NCI-H524 treated with DMSO at 0.1 percent for 48 hours (cell line): ENCODE measurements around the gene CD160.
"Not testable (repeated sequence)": the region's sequence is repeated elsewhere in the genome, so short reads cannot be mapped to it uniquely, and the experiment has no call there.

Experiments used
- DNase-seq: peaks from one replicate; lab custom pipeline; 2025; lab: John Stamatoyannopoulos, UW

CD160 gene

DNA sequence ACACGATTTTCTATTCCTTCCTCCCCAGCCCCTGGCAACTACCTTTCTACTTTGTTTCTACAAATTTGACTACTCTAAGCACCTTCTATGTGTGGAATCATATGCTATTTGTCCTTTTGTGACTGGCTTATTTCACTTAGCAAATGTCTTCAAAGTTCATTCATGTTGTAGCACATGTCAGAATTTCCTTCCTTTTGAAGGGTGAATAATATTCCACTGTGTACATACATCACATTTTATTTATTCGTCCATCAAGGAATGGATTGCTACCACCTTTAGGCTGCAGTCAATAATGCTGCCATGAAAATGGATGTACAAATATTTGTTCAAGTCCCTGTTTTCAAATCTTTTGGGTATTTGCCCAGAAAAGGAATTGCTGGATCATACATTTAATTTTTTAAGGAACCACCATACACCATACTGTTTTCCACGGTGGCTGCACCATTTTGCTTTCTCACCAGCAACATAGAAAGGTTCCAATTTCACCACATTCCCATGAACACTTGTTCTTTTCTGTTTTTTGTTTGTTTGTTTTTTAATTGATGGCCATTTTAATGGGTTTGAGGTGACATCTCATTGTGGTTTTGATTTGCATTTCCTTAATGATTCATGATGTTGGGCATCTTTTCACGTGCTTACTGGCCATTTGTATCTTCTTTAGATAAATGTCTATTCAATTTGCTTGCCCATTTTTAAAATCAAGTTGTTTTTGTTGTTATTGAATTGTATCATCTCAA, 8.8 kb upstream of the CD160 start:
- DNase-seq, result no peak

GRCh38 chr1:145711213-145711651, 8.1 kb upstream of the CD160 start:
- DNase-seq, result no peak

DNA sequence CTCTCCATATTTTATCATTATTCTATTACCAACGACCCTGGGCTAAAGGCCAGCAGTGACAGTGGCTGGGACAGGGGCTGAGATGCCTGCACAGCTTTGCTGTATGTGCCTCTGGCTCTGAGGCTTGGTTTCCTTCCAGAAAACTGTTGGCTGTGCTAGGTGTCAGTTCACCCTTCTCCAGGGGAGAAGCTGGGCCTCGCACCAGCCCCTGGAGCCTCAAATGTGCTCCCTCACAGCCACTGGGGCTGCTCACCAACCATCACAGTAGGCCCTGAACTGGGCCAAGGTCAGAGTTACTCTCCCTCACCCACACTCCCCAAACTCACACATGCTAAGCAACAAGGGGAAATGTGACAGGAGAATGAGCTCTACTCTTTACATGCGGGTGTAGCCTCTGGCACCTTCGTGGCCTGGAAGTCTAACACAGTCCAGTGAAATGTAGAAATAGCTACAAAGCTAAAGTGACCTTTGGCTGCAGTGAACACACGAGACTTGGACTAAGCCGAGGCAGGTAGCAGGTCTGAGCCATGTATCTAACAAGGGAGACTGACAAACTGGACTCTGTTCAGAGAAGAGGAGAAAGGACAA, 4.7 kb upstream of the CD160 start:
- DNase-seq, result no peak

GRCh38 chr1:145716641-145717345, 2.5 kb upstream of the CD160 start:
- DNase-seq, result no peak

- DNase-seq, result no peak
Measured at GRCh38 chr1:145717833-145718232, 1.5 kb upstream of the CD160 start.

DNA sequence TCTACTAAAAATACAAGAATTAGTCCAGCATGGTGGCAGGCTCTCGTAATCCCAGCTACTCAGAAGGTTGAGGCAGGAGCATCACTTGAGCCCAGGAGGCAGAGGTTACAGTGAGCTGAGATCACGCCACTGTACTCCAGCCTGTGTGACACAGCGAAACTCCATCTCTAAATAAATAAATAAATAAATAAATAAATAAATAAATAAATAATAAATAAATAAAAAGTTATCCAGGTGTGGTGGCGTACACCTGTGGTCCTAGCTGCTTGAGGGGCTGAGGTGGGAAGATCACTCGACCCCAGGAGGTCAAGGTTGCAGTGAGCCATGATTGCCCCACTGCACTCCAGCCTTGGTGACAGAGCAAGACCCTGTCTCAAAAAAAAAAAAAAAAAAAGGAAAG, 834 bp upstream of the CD160 start:
- DNase-seq, result not testable (repeated sequence)

DNA sequence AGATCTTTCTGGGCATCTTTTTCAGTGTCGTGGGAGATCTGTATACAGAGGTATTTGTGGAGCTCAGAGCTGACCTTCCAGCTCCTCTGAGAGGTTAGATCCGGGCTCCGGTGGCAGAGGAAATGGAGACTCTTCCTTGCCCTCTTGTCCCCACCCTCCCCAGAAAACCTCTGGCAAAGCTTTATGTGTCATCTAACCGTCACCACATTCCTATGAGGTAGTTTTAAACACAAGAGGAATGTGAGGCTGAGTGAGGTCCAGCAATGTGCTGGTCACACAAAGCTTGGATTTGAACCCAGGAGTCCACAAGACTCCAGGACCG, 1.2 kb downstream of the CD160 start:
- no peak for DNase-seq

DNA sequence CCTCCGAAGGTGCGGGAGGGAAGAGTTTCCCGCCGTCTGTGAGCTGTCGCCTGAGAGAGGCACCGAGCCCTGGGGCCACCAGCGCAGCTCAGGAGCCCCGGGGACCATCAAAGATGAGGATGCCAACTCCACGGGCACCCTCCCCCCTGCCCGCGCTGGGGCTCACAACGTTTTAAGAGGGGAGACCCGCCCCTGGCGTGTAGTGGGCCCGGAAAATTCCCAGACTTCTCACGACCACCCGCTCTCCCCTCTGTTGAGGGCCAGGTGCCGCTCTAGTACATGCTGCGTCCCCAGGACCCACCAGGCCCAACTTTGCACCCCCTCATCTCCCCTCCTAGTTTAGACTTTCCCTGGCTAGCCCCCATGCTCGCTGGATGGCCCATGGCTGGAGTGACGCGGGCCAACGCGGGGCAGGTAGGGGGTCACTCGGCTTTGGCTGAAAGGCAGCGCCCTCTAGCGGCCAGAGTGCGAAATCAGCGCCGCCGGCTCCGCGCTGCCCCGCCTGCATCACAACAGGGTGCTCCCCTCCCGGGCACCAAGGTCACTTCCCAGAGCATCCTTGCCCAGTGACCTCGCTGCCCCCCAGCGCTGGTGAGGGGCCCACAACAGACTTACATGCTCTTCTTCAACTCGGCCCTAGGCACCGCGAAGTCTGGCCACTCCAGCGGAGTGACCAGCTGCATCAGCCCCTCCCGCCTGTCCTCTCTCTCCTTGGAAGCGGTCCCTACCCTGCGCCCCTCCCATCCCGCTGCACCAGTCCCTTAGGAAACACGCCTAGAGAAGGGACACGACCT, 1.8 kb downstream of the CD160 start:
- DNase-seq, result no peak

DNA sequence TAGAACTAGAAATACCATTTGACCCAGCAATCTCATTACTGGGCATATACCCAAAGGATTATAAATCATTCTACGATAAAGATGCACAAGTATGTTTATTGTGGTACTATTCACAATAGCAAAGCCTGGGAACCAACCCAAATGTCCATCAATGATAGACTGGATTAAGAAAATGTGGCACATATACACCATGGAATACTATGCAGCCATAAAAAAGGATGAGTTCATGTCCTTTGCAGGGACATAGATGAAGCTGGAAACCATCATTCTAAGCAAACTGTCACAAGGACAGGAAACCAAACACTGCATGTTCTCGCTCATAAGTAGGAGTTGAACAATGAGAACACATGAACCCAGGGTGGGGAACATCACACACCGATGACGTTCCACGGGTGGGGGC, 6.9 kb downstream of the CD160 start:
- DNase-seq, result not testable (repeated sequence)

GRCh38 chr1:145729196-145729595, 9.9 kb downstream of the CD160 start:
- no peak for DNase-seq

- no peak for DNase-seq
Measured at GRCh38 chr1:145729666-145730436, 10.6 kb downstream of the CD160 start.

GRCh38 chr1:145730467-145730866, 11.2 kb downstream of the CD160 start:
- no peak for DNase-seq

DNA sequence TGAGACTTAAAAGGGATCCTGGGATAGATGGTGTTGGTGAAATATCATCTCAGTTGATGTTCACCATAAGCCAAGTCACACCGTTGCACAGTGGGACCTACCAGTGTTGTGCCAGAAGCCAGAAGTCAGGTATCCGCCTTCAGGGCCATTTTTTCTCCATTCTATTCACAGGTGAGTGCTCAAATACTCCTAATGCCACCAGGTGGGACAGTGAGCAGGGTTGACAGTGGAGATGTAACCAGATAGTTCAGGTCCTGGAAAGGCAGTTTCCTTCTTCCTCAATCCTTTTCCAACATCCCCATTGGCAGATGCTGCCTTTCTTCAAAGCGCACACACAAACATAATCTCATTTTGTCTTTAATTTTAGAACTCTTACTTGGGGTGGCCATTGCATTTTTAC, 11.6 kb downstream of the CD160 start:
- DNase-seq, result no peak

- no peak for DNase-seq
Measured at GRCh38 chr1:145736191-145736590, 16.9 kb downstream of the CD160 start.

GRCh38 chr1:145740269-145740668, 21.0 kb downstream of the CD160 start:
- DNase-seq, result no peak

DNA sequence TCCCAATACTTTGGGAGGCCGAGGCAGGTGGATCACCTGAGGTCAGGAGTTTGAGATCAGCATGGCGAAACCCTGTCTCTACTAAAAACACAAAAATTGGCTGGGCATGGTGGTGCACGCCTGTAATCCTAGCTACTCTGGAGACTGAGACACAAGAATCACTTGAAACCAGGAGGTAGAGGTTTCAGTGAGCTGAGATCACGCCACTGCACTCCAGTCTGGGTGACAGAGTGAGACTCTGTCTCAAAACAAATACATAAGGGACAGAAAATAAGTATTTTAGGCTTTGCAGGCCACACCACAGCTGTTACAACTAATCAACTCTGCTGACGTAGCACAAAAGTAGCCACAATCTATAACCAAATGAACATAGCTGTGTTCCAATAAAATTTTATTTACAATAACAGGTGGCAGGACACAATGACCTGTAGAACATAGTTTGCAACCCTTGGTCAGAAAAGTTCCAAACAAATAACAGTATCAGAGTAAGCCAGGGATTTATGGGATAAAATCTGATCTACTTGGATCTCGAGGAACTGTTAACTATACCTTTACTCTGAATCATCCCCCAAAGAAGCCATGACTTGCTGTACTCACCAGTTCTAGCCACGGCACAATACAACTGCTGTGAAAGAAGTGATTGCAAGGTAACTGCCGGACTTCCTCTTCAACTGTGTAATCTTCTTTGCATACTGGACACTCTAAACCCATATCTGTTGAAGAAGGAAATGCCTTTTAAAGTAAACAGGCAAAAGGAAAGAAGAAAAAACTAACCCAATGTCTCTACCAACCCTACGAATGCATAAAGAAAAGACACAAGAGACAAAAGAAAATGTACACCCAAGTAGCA, 28.3 kb downstream of the CD160 start:
- DNase-seq, result no peak

DNA sequence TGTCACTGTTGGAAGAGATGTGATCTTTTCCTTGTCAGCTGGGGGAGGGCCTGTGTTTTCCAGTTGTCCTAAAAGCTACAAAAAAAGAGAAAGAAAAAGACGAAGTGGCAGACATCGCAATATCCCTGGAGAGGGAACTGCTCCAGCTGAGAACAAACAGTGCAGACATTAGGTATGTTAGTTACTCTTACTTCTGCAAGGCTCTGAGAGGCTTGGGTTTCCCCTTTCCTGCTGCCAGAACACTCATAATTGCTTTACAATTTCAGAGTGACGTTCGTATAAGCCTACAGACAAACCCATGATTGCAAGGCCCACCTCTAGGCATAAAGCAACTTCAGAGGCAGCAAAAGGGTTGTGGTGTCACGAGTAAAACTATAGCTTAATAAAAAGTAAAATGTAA, 31.1 kb downstream of the CD160 start:
- no peak for DNase-seq

DNA sequence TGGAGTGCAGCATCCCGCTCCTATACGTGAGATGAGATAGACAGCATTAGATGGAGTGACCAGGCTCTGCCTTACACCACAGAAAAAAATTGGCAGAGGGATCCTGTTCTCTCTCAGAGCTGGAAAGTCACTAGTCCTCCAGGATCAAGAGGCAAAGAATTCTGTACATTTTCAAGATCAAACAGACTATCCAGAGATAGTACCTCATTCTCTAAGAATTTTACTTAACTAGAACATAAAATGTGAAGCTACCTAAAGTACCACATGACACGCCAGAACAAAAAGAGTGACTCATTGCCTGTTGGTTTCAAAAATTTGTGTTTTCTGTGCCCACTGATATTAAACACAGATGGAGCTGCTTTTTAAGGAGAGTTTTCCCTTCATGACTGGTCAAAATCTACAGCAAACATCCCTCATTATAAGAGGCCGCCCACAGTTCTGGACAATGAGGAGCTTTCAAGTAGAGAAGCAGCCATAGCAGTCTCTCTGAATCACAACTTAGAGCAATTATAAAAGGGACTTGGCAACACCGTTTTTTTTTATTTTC, 32.3 kb downstream of the CD160 start:
- no peak for DNase-seq

DNA sequence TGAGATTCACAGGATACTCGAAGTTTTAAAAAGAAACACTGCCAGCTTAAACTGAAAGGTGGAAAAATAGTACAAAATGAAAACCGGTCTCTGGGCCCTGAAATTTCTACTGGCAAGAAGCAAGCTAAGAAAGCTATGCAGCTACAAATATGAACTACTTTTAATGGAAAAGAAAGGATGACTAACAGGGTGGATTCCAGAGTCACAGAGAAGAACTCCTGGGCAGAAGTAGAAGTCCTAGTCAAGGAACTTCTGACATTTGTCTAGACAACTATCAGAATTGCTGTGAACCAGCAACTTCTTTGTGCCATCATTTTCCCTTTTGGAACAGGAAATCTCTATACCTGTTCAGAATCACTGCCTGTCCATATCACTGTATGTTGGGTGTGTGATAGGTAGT, 38.1 kb downstream of the CD160 start:
- no peak for DNase-seq

- DNase-seq, result no peak
Measured at GRCh38 chr1:145758116-145758515, 38.8 kb downstream of the CD160 start.

GRCh38 chr1:145758575-145758974, 39.3 kb downstream of the CD160 start:
- DNase-seq, result no peak
